ENCODE measurements around the gene PLCD1.
"Not testable (repeated sequence)": the region's sequence is repeated elsewhere in the genome, so short reads cannot be mapped to it uniquely, and the experiment has no call there.

Gene PLCD1

GRCh38 chr3:38036906-38037305, 7.5 kb upstream of the PLCD1 start:
- DNase-seq (ENCODE audit: low read depth) = no peak

DNA sequence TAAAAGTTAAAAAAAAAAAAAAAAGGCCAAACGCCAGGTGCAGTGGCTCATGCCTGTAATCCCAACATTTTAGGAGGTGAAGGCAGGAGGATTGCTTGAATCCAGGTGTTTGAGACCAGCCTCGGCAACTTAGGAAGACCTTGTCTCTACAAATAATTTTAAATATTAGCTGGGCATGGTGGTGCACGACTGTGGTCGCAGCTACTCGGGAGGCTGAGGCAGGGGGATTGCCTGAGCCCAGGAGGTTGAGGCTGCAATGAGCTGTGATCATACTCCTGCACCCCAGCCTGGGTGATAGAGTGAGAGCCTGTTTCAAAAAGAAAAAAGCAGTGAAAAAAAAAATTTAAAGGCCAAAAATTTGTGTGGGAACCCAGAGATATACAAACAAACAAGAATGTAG, 6.8 kb upstream of the PLCD1 start:
- DNase-seq (ENCODE audit: low read depth) = no peak

GRCh38 chr3:38034335-38034734, 4.9 kb upstream of the PLCD1 start:
- DNase-seq (ENCODE audit: low read depth) = not testable (repeated sequence)

DNA sequence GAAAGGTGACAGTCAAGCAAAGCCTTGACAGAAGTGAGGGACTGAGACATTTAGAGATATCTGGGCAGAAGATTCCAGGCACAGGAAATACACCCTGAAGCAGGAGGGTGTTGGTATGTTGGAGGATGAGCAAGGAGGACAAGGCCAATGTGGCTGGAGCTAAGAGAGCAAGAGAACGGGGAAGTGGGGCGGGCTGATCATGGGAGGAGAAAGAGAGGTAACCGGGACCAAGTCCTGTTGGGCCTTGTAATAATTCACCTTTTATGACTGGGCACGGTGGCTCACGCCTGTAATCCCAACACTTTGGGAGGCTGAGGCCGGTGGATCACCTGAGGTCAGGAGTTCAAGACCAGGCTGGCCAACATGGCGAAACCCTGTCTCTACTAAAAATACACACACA, 4.1 kb upstream of the PLCD1 start:
- DNase-seq (ENCODE audit: low read depth) = not testable (repeated sequence)

DNA sequence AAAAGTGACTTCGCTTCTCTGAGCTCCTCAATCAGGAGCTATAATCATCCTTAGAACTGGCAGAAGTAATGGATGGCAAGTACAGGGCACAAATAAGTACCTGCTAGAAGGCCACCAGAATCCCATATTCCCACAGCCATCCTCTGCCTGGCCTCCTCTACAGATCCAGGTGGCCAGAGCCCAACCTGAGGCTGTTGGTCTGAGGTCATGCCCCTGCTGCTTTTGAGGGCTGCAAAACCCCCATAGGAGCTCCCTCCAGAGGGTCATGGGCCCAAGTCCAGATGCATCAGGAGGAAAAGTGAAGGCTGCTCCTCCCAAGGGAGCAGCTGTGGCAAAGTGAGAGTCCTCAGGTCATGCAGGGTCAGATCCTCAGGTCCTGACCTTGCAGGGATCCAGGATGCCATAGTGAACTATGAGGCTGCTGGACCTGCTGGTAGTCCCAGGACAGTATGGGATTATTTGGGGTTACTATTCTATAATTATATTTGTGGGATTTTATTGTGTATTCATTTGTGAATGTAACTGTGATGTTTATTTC, 3.0 kb upstream of the PLCD1 start:
- no peak for DNase-seq (ENCODE audit: low read depth)

- no peak for DNase-seq (ENCODE audit: low read depth)
Observed at GRCh38 chr3:38031022-38031994, 1.9 kb upstream of the PLCD1 start.

GRCh38 chr3:38030126-38031021, 932 bp upstream of the PLCD1 start:
- DNase-seq (ENCODE audit: low read depth) = no peak

- no peak for DNase-seq (ENCODE audit: low read depth)
Observed at GRCh38 chr3:38028621-38029361, 651 bp downstream of the PLCD1 start.

DNA sequence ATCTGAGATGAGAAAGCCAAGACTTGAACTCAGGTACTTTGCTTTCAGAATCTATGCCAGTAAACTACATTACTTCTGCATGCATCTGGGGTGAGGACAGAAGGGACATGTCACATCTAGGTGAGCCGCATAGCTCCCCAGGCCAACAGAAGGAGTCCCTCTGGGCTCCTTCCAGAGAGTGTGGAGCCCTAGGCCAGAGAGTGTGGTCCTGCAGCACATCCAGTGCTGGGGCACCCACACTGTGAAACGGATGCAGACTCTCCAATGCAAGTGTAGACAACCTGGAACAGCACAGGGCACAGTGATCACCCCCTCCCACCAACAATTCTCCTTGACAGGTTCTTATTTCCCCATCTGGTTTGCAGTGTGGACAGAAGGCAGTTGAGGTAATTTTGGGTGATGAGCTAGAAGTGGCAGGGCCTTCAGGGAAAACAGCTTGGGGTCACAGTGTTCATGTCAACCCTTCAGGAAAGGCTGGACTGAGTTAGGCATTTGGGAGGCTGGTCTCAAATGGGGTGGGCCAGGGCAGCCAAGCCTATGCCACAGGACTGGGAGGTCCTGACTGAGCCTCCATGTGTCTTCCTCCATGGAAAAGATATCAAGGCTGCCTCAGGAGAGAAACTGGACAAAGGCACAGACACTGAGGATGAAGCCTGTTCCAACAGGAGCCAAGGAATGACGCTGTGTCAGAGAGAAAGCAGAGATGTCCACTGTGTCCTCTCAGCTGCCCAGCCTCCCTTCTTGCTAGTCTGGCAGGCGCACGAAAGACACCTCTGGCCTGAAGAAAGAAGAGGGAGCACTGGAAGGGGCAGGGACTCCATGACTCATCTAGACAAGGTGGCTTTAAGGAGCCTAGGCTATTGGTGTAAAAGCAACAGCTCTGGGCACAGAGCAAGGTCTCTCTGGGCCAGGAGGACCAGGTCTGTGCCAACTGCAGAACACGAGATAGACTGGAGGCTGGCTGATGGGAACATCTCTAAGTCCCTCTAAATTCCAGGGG, 1.7 kb downstream of the PLCD1 start:
- no peak for DNase-seq (ENCODE audit: low read depth)

DNA sequence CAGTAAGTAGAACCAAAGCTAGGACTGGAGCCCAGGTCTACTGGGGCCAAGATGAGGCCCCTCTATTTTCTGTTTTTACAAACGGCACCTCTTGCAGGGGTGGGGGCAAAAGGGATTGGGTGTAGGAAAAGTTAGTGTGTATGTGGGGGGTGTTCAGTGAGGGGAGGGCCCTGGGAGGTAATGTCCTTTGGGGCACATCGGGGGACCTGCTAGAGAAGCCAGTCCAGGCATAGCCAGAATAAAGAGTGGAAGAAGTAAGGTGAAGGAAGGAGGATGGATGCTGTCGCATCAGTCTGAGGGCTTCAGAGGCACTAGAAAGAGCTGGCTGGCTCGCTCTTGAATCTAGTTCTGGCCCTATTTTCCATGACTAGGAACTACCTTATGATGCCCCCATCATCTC, 2.6 kb downstream of the PLCD1 start:
- no peak for DNase-seq (ENCODE audit: low read depth)

DNA sequence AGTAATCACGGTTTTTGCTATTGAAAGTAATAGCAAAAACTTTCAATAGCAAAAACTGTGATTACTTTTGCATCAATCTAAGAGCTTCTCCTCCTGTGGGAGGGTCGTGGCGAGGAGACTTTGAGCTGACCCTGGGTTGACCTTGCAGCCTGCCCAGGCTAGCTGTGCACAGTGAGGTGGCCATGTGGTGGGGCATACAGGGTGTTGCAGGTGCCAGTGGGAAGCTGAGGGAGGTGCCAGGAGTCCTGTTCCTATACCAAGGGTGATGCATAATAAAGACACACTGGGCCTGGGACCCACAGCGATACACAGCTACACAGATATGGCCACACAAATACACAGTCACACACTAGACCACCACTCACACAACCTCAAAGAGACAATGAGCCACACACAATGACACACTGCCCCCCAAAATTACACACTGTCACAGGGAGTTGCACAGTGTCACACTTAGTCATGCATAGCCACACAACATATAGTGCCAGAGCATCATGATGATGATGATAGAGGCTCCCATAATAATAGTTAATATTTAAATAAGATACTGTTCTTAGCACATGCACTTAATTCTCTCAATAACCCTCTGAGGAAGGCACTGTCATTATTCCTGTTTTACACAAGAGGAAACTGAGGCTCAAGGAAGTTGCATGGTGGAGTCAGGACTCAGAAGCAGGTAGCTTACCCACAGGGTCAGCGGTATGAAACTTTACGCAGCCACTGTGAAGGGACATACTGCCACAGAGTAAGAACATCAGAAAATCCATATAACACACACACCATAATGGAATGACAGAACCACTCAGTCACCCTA, 6.3 kb downstream of the PLCD1 start:
- DNase-seq (ENCODE audit: low read depth) = no peak

GRCh38 chr3:38022301-38022700, 7.1 kb downstream of the PLCD1 start:
- no peak for DNase-seq (ENCODE audit: low read depth)

DNA sequence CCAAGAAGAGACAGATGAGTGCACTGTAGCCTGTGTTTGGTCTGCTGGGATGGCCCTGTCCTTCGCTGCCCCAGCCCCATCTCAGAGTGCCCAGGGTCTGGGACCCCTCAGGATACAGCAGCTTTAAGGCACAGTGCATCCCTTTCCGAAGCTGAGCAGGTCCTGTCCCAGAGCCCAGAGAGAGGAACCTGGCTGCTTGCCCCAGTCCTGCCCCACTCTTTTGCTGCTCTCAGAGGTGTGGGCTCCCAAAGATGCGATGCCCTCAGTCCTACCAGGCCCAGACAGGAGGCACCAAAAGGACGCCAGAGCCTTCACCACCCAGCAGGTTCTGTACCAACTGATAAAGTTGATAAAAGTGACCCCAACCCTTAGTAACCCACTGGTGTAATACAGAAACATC, 8.2 kb downstream of the PLCD1 start:
- no peak for DNase-seq (ENCODE audit: low read depth)

GRCh38 chr3:38020342-38020726, 9.1 kb downstream of the PLCD1 start:
- DNase-seq (ENCODE audit: low read depth) = no peak

GRCh38 chr3:38019658-38020341, 9.6 kb downstream of the PLCD1 start:
- no peak for DNase-seq (ENCODE audit: low read depth)

DNA sequence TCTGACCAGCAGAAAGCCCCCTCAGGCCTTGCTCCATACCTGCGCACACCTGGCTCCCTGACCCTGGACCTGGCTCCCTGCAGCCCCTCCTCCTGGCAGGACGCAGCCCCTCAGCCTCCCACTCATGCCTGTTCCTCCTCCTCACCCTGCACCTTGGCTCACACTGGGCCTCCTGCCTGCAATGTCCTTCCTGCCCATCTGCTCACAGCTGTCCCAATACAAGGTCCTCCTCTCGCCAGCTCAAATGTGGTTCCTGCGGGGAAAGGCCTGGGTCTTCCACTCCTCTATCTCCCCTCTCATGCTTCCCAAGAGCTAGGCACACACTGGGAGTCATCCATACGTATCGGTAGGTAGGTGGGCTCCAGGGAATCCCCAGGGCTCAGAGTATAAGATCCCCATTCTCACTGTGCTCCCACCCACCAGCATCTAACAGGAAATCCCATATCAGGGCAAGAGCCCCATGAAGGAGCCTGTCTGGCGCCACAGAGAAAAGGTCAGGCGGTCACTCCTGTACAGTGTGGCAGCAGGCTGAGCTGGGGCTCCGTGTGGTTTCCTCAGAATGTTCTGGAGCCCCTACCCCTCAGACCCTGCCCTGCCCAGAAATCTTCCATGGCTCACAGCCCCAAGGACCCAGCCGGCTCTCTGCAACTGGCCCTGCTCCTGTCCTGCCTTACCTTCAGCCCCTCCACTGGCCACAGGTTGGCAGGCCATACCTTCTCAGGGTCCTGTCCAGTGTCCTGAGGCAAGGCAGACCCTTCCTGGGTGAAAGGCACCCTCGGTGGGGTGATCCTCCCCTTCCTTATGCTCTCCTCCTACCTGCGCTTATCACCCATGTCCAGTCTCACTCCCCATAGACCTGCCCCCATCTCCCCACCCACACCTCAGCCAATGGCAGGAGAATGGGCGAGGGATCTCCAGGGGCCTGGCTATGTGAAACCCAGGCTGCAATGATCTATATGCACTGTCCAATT, 10.9 kb downstream of the PLCD1 start:
- no peak for DNase-seq (ENCODE audit: low read depth)

- DNase-seq (ENCODE audit: low read depth) = no peak
Observed at GRCh38 chr3:38017445-38018295, 11.8 kb downstream of the PLCD1 start.
